HG03196 (cell line): ENCODE results near the gene KCNIP4.

ENCODE experiments used
- ATAC-seq: cut with Tn5 transposase; IDR thresholded peaks from one replicate; pipeline ENCODE4 v1.9.1; 2021; ENCODE audit not compliant: unreplicated experiment

The KCNIP4 gene

GRCh38 chr4:21476757-21477156, 471.8 kb downstream of the KCNIP4 start:
- no peak for ATAC-seq

DNA sequence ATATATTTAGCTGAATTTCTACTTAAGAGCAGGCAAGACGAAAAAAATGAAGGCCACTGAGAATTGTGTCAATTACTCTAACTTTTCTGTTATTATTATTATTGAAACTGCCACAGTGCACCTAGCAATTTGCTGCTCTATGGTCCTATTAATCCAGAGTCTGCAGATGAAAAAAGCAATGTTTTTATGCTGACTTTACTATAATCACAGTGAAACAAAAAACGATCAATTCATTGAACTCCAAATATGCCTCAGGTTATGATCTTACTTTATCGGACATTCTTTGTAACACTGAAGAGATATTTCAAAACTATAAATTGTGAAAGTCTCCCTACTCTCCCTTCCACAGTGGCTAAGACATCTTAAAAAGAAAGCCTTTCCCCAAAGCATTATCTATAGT, 474.4 kb downstream of the KCNIP4 start:
- no peak for ATAC-seq

- ATAC-seq, result no peak
These were observed 478.0 kb downstream of the KCNIP4 start for GRCh38 chr4:21470535-21470934.

GRCh38 chr4:21469438-21470300, 478.9 kb downstream of the KCNIP4 start:
- ATAC-seq, result no peak

- no peak for ATAC-seq
These were observed 481.0 kb downstream of the KCNIP4 start for GRCh38 chr4:21467551-21467950.

DNA sequence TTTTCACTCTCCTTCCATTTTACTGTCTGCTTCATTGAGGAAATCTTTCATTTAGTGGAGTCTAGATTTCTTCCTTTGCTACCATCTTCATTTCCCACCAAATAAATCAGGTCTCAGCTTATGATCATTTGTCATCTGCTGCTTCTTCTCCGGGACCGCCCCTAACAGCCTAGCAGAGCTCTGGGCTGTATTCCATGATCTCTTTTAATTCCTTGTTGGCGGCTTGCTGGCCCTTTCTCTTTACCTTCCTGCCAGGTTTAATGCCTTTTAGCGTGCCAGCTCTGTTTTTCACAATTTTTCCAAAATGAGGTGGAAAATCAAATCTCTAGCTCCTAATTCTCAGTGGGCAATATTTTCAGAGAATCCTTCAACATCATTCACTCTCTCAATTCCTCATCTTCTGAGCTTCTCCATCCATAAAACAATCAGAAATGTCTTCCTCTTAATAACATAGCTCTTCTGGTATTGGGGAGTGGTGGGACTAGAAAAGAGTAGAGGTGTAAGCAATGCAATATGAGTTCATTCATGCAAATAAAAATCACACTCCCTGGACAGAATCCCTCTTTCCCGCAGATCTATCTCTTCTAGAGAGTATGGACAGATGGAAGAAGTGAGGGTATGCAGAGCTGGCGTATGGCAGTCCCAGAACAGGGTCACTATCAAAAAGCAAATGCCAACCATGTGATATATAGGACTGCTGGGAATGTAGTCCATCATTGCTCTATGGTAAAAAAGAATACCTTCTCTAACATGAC, 491.3 kb downstream of the KCNIP4 start:
- no peak for ATAC-seq

GRCh38 chr4:21454831-21455230, 493.7 kb downstream of the KCNIP4 start:
- no peak for ATAC-seq

DNA sequence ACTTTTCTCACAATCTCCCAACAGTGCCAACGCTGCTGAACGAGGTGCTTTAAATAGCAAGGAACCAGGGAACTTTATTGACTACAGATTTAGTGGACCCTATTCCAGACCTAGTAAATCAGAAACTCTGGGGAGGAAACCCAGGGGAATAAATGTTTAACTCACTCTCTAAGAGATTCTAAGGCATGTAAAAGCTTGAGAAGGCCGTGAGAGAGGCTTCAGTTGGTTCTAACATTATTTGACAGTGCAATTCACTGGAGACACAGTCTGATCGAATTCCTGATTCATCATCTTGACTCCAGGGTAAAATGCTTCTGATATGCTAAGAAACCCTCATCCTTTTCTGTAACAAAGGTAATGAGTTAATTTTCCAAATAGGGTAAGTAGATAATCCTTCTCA, 494.4 kb downstream of the KCNIP4 start:
- ATAC-seq, result no peak

DNA sequence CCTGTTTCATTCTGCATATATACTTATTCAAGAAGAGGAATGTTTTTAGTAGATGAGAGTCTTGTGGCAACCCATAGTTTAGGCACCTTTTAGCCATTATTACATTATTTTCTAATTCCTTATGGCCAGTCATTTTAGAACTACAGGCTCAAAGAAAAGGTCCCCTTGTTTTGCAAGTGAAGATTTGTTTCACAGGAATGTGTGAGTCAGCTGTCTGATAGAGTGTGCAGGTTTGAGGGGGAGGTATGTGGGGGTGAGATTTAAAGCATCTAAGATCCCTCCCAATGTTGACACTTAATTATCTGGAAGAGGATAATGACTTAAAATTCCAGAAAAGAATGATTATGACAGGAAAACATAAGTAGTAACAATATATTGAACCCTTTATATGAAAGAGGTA, 495.6 kb downstream of the KCNIP4 start:
- no peak for ATAC-seq

GRCh38 chr4:21451032-21451431, 497.5 kb downstream of the KCNIP4 start:
- ATAC-seq, result no peak

DNA sequence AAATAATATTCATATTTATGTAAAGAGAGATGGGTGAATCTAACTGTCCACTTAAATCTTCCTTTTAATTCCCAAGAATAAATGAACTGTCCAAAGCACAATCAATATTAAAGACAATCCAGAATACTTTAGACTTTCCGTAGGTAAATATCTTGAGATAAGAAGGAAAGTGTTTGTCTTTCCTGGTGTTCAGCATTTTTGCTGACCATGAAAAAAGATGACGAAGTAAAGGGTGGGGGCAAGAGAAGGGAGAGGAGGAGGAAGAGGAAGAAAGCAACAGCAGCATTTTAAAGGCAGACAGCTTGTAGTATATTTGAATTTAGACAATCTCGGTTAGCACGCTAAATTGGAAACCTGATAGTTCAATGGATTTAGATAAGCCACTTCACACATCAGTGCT, 498.2 kb downstream of the KCNIP4 start:
- ATAC-seq, result no peak

GRCh38 chr4:21447301-21448054, 501.1 kb downstream of the KCNIP4 start:
- ATAC-seq, result no peak

- ATAC-seq, result no peak
These were observed 528.4 kb downstream of the KCNIP4 start for GRCh38 chr4:21420166-21420565.

- no peak for ATAC-seq
These were observed 532.8 kb downstream of the KCNIP4 start for GRCh38 chr4:21415728-21416127.

- ATAC-seq, result no peak
These were observed 534.7 kb downstream of the KCNIP4 start for GRCh38 chr4:21413807-21414370.

DNA sequence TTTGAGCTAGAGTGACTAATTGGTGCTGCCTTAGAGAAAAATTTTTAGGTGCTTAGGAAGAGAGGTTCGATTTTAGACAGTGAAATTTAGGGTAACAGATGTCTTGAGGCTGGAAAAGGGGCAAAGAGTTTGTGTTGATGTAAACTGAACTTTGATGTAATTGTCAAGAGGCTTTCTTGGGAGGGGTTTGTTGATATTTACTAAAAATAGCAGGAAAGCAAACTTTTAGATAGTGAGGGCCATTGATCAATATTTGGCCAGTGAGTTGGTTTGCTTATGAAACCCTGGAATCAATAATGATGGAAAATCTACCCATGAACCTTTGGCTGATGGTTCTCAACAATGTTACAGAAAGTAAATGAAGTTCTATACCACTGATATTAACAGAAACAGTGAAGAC, 537.5 kb downstream of the KCNIP4 start:
- no peak for ATAC-seq

DNA sequence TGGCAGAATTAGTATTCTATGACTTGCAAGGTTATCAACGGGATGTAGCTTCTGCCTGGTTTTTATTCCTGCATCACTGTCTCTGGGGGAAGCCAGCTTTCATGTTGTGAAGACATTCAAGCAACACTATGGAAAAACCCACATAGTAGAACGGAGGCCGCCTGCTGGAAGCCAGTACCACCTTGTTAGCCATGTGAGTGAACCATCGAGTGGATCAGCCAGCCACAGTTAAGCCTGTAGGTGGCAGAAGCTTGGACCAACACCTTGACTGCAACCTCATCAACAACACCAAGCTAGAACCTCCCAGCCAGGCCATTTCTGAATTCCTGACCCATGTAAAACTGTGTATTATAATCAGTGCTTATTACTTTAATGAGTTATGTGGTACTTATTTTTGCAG, 538.2 kb downstream of the KCNIP4 start:
- no peak for ATAC-seq

- ATAC-seq, result no peak
These were observed 560.9 kb downstream of the KCNIP4 start for GRCh38 chr4:21387683-21388082.

- ATAC-seq, result no peak
These were observed 562.3 kb downstream of the KCNIP4 start for GRCh38 chr4:21386166-21386780.

DNA sequence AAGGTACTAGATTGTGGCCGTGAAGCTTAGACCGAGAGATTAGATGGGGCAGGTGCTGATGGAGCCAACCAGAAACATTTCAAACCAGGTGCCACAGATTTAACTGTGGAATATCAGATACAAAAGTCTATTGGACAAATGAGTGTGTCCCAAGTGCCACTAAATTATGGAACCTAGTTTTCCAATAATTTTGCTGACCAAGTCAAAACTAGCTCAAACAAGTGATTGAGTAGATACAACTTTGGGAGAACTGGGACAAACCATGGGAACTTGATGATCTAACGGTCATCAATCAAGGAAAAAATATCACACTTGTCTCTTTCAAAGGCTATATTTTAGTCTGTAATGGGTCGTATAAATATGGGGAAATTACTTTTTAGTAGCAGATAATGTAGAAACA, 562.9 kb downstream of the KCNIP4 start:
- ATAC-seq, result no peak

GRCh38 chr4:21384609-21385008, 564.0 kb downstream of the KCNIP4 start:
- no peak for ATAC-seq
